Nephron progenitor cell (in vitro differentiated cells): ENCODE data around the gene PCDHGB1.
A peak's percentile ranks its signal among the peaks of the same experiment; 100 is the strongest.
"Not testable (repeated sequence)": the region's sequence is repeated elsewhere in the genome, so short reads cannot be mapped to it uniquely, and the experiment has no call there.

Experiments
- DNase-seq: peaks from one replicate; pipeline ENCODE4 v3.0.0; 2021
- H3K27ac Mint-ChIP-seq: 2 replicates; pipeline ENCODE4 v1.8.0; 2021; ENCODE audit warnings: mild to moderate bottlenecking, moderate library complexity, mixed read lengths
- H3K27me3 Mint-ChIP-seq: 2 replicates; pipeline ENCODE4 v1.8.0; 2021; ENCODE audit warnings: mild to moderate bottlenecking, low read depth, mixed read lengths; ENCODE audit not compliant: poor library complexity
- H3K36me3 Mint-ChIP-seq: 2 replicates; pipeline ENCODE4 v1.8.0; 2021; ENCODE audit warnings: low read depth, mixed read lengths
- H3K4me1 Mint-ChIP-seq: 2 replicates; pipeline ENCODE4 v1.8.0; 2021; ENCODE audit warnings: mixed read lengths
- H3K4me3 Mint-ChIP-seq: 2 replicates; pipeline ENCODE4 v1.8.0; 2021; ENCODE audit warnings: mild to moderate bottlenecking, moderate library complexity, mixed read lengths
- H3K9me3 Mint-ChIP-seq: 2 replicates; pipeline ENCODE4 v1.8.0; 2021; ENCODE audit warnings: mild to moderate bottlenecking, moderate library complexity, mixed read lengths
- TF ChIP-seq, protein P1 (sequence below): fragments of 200-600 bp; sonication (generic); IDR thresholded peaks from 2 replicates; pipeline ENCODE4 v1.5.0; 2021; ENCODE audit warnings: antibody characterized with exemption

PCDHGB1 gene

DNA sequence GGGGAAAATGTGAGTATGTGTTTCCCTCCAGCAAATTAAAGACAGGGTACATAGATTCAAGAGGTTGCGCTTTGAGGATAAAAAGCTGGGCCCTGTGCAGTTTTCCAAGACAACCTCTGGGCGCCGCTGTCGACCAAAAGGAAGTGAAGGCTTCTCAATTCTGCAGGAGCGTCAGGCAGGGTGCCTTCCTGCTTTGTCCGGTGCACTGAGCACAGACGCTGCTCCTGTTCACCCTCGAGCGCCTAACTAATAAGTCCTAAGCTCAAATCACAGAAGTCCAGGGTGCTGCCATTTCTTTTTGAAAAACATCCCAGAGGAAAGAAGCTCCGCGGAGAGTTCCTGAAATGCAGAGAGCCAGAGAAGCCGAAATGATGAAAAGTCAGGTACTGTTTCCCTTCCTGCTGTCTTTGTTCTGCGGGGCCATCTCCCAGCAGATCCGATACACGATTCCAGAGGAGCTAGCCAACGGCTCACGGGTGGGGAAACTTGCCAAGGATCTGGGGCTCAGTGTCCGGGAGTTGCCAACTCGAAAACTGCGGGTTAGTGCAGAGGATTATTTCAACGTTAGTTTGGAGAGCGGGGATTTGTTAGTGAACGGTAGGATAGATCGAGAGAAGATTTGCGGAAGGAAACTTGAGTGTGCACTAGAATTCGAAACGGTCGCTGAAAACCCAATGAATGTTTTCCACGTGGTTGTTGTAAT is at the start of gene PCDHGB1:
Gene PCDHGB1, plus strand, starts transcription at position 183 of the 703 bp plus-strand sequence. Its CDS starts 162 bp downstream, at position 345.
- DNase-seq = peak; percentile 38
- Mint-ChIP-seq H3K4me3 (peak within 1 kb of the TSS; percentile 71), H3K36me3 (peaks cover 37% of the 10 kb centered on the region), H3K27me3 (peaks cover 4% of the 10 kb centered on the region), H3K9me3 (peaks cover 88% of the 10 kb centered on the region), H3K27ac (no peak within 1 kb of the TSS), H3K4me1 (no peaks in the 10 kb centered on the region)
- TF ChIP-seq, protein P1, sequence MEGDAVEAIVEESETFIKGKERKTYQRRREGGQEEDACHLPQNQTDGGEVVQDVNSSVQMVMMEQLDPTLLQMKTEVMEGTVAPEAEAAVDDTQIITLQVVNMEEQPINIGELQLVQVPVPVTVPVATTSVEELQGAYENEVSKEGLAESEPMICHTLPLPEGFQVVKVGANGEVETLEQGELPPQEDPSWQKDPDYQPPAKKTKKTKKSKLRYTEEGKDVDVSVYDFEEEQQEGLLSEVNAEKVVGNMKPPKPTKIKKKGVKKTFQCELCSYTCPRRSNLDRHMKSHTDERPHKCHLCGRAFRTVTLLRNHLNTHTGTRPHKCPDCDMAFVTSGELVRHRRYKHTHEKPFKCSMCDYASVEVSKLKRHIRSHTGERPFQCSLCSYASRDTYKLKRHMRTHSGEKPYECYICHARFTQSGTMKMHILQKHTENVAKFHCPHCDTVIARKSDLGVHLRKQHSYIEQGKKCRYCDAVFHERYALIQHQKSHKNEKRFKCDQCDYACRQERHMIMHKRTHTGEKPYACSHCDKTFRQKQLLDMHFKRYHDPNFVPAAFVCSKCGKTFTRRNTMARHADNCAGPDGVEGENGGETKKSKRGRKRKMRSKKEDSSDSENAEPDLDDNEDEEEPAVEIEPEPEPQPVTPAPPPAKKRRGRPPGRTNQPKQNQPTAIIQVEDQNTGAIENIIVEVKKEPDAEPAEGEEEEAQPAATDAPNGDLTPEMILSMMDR = peak; percentile 38

DNA sequence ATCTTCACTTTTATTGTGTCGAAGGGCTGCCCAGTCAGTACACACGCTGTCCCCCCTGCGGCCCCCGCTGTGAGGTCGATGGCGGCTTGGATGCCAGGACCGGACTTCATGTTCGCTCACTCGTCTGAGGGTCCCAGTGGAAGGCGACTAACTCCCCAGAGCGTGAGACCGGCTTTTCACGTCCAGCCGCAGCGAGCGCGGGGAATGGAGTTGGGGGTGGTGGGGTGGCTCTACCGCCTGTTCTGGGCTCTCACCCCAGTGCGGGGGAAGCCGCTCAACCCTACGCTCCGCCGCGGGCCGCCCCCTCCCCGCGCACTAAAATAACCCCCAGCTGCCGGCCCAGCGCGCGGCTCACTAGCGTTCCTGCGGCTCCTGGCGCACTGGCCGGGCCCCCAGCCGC is 46.1 kb upstream of the PCDHGB1 start, which contains the start of gene SLC25A2:
Gene SLC25A2, minus strand, starts transcription at position 294 of the 400 bp plus-strand sequence. Its CDS starts 184 bp downstream, at position 110.
- no peaks in the 10 kb centered on the region for H3K27me3 Mint-ChIP-seq
- no peak for DNase-seq
- no peak within 1 kb of the TSS for H3K27ac Mint-ChIP-seq
- H3K4me1 Mint-ChIP-seq = no peaks in the 10 kb centered on the region
- TF ChIP-seq, protein P1 = no peak
- H3K4me3 Mint-ChIP-seq = no peak within 1 kb of the TSS
- H3K9me3 Mint-ChIP-seq = peaks cover 96% of the 10 kb centered on the region
- peaks cover 76% of the 10 kb centered on the region for H3K36me3 Mint-ChIP-seq

DNA sequence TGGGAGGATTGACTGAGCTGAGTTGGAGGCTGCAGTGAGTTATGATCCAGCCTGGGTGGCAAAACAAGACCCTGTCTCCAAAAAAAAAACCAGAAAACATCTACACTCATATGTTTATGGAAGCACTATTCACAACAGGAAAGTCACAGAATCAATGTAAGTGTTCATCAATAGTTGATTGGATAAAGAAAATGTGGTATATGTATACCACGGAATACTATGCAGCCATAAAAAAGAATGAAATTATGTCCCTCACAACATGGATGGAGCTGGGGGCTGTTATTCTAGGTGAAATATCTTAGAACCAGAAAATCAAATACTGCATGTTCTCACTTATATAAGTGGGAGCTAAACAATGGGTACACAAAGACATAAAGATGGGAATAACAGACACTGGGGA is 43.3 kb upstream of the PCDHGB1 start:
- Mint-ChIP-seq H3K4me3 (no peak overlapping the region), H3K27ac (no peak overlapping the region), H3K4me1 (no peaks in the 10 kb centered on the region), H3K36me3 (peaks cover 90% of the 10 kb centered on the region), H3K27me3 (no peaks in the 10 kb centered on the region), H3K9me3 (peaks cover 97% of the 10 kb centered on the region)
- TF ChIP-seq, protein P1 = no peak
- DNase-seq = no peak

DNA sequence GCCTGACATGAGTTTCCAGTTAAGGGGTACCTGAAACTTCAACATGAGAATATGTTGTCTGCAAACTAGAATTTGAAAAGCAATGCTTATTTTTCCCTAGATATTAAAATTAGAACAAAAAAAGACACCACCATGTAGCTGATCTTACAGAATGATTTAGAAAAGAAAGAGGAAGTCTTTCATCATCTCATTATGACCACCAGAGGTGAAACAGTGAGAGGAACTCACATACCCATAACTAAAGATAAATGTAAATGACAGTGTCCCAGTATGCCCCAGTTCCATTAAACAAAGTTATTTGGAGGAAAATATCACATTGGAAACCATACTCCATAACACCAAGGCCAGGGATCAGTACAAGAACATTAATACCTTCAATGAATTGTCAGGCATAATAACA is 36.2 kb upstream of the PCDHGB1 start:
- Mint-ChIP-seq H3K36me3 (peaks cover 100% of the 10 kb centered on the region), H3K4me1 (no peaks in the 10 kb centered on the region), H3K4me3 (no peak overlapping the region), H3K27ac (no peak overlapping the region), H3K27me3 (peaks cover 6% of the 10 kb centered on the region), H3K9me3 (peaks cover 100% of the 10 kb centered on the region)
- DNase-seq = no peak
- TF ChIP-seq, protein P1 = no peak

DNA sequence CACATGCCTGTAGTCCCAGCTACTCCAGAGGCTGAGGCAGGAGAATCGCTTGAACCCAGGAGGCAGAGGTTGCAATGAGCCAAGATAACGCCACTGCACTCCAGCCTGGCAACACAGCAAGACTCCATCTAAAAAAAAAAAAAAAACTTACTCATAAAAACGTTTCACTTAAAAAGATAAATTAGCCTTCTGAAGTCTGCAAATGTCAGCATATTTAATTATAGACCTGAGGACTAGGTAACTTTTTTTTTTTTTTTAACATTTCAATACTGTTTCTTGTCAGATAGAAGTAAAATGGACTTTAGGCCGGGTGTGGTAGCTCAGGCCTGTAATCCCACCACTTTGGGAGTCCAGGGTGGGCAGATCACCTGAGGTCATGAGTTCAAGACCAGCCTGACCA is 32.9 kb upstream of the PCDHGB1 start:
- not testable (repeated sequence) for DNase-seq, H3K4me3 Mint-ChIP-seq, H3K4me1 Mint-ChIP-seq, H3K27ac Mint-ChIP-seq
- peaks cover 100% of the 10 kb centered on the region for H3K9me3 Mint-ChIP-seq
- peaks cover 21% of the 10 kb centered on the region for H3K27me3 Mint-ChIP-seq
- peaks cover 97% of the 10 kb centered on the region for H3K36me3 Mint-ChIP-seq

DNA sequence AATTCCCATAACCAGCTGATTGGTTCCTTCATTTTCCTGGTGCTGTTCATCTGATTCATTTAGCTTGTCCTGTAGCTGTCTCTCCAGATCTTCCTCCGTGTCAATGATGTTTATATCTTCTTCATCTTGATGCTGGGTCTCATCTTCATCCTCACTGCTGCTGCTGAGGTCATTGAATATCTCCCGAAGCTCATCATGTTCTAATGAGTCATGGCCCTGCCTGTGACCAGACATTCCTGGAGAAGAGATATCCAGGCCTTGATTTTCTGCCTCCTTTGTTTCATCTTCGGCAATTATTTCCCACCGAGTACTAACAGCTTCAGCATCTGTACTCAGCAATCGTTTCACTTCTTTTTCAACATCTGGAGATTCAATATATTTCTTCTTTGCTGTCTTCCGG is 30.7 kb upstream of the PCDHGB1 start:
- Mint-ChIP-seq H3K36me3 (peaks cover 83% of the 10 kb centered on the region), H3K27ac (no peak overlapping the region)

More for the DNA sequence above, 30.7 kb upstream of the PCDHGB1 start:
- Mint-ChIP-seq H3K9me3 (peaks cover 97% of the 10 kb centered on the region), H3K4me3 (peak overlapping the region; percentile 99), H3K4me1 (no peaks in the 10 kb centered on the region), H3K27me3 (peaks cover 28% of the 10 kb centered on the region)
- TF ChIP-seq, protein P1 = no peak
- DNase-seq = no peak
